Parathyroid adenoma (tissue), 2 donors: ENCODE measurements around the gene MYLK.
"Not testable (repeated sequence)": the region's sequence is repeated elsewhere in the genome, so short reads cannot be mapped to it uniquely, and the experiment has no call there.

Experiments
- H2AFZ ChIP-seq: fragments of 300-600 bp; sonication (generic); one replicate; pipeline ENCODE4 v1.7.0; 2017; ENCODE audit warnings: antibody characterized with exemption, mild to moderate bottlenecking
- H3K27ac ChIP-seq: fragments of 300-600 bp; sonication (generic); one replicate; pipeline ENCODE4 v1.7.0; 2017
- H3K27me3 ChIP-seq: fragments of 300-600 bp; sonication (generic); one replicate; pipeline ENCODE4 v1.7.0; 2017; ENCODE audit warnings: low read length; ENCODE audit not compliant: control insufficient read depth, insufficient read depth
- H3K36me3 ChIP-seq: fragments of 300-600 bp; sonication (generic); one replicate; pipeline ENCODE4 v1.7.0; 2017; ENCODE audit warnings: low read length; ENCODE audit not compliant: control insufficient read depth, insufficient read depth
- H3K4me1 ChIP-seq: fragments of 300-600 bp; sonication (generic); one replicate; pipeline ENCODE4 v1.7.0; 2017; ENCODE audit warnings: control low read depth
- H3K4me2 ChIP-seq: fragments of 300-600 bp; sonication (generic); one replicate; pipeline ENCODE4 v1.7.0; 2017; ENCODE audit warnings: low read length
- H3K4me3 ChIP-seq: fragments of 300-600 bp; sonication (generic); one replicate; pipeline ENCODE4 v1.7.0; 2017; ENCODE audit warnings: low read depth, low read length
- H3K79me2 ChIP-seq: fragments of 300-600 bp; sonication (generic); one replicate; pipeline ENCODE4 v1.7.0; 2017; ENCODE audit warnings: control low read depth
- H3K9ac ChIP-seq: fragments of 300-600 bp; sonication (generic); one replicate; pipeline ENCODE4 v1.7.0; 2017; ENCODE audit warnings: mild to moderate bottlenecking
- H3K9me3 ChIP-seq: fragments of 300-600 bp; sonication (generic); one replicate; pipeline ENCODE4 v1.7.0; 2017; ENCODE audit warnings: low read length; ENCODE audit not compliant: control insufficient read depth
- CTCF ChIP-seq: fragments of 300-600 bp; sonication (generic); IDR thresholded peaks from one replicate; pipeline ENCODE4 v1.7.0; 2017; ENCODE audit warnings: antibody characterized with exemption, mild to moderate bottlenecking
- donor health status: primary hyperparathyroidism.

Gene MYLK

GRCh38 chr3:123739754-123740153 lies 144.4 kb downstream of the MYLK start:
- Histone ChIP-seq H3K9ac (no peak overlapping the region), H2AFZ (no peak overlapping the region), H3K4me1 (no peaks in the 10 kb centered on the region), H3K4me3 (no peak overlapping the region), H3K9me3 (no peaks in the 10 kb centered on the region), H3K36me3 (no peaks in the 10 kb centered on the region), H3K79me2 (no peaks in the 10 kb centered on the region), H3K4me2 (no peak overlapping the region), H3K27ac (no peak overlapping the region), H3K27me3 (no peaks in the 10 kb centered on the region)
- TF ChIP-seq CTCF: no peak

GRCh38 chr3:123739106-123739505 lies 145.0 kb downstream of the MYLK start:
- Histone ChIP-seq H3K9ac (no peak overlapping the region), H3K27ac (no peak overlapping the region), H3K4me2 (no peak overlapping the region), H3K79me2 (no peaks in the 10 kb centered on the region), H3K4me3 (no peak overlapping the region), H2AFZ (no peak overlapping the region), H3K9me3 (no peaks in the 10 kb centered on the region), H3K4me1 (no peaks in the 10 kb centered on the region), H3K36me3 (no peaks in the 10 kb centered on the region), H3K27me3 (no peaks in the 10 kb centered on the region)
- TF ChIP-seq CTCF: no peak

GRCh38 chr3:123738522-123738921 lies 145.6 kb downstream of the MYLK start:
- H2AFZ ChIP-seq, H3K4me3 ChIP-seq, H3K27me3 ChIP-seq, H3K4me2 ChIP-seq, H3K27ac ChIP-seq, H3K79me2 ChIP-seq, H3K4me1 ChIP-seq, H3K9me3 ChIP-seq, H3K36me3 ChIP-seq, H3K9ac ChIP-seq: not testable (repeated sequence)

- Histone ChIP-seq H3K79me2 (no peaks in the 10 kb centered on the region), H3K4me2 (no peak overlapping the region), H3K27ac (no peak overlapping the region), H2AFZ (no peak overlapping the region), H3K36me3 (no peaks in the 10 kb centered on the region), H3K9me3 (no peaks in the 10 kb centered on the region), H3K27me3 (no peaks in the 10 kb centered on the region), H3K9ac (no peak overlapping the region), H3K4me3 (no peak overlapping the region), H3K4me1 (no peaks in the 10 kb centered on the region)
- no peak for TF ChIP-seq CTCF
Observed at GRCh38 chr3:123737168-123737567, 147.0 kb downstream of the MYLK start.

- no peak overlapping the region for H2AFZ ChIP-seq
- no peak overlapping the region for H3K9ac ChIP-seq
- no peaks in the 10 kb centered on the region for H3K79me2 ChIP-seq
- no peak for TF ChIP-seq CTCF
- H3K4me1 ChIP-seq: no peaks in the 10 kb centered on the region
- no peaks in the 10 kb centered on the region for H3K27me3 ChIP-seq
- no peak overlapping the region for H3K4me3 ChIP-seq
- H3K4me2 ChIP-seq: no peak overlapping the region
- H3K36me3 ChIP-seq: no peaks in the 10 kb centered on the region
- no peaks in the 10 kb centered on the region for H3K9me3 ChIP-seq
- H3K27ac ChIP-seq: no peak overlapping the region
Observed at GRCh38 chr3:123735456-123735855, 148.7 kb downstream of the MYLK start.
